Esophagus muscularis mucosa (tissue), 4 donors: ENCODE measurements around the gene PCDHGC3. TPM values are rescaled to one million over a fixed set of nuclear protein-coding genes. Genes with fewer than 3 reads are reported as not detected.

Experiments
- DNase-seq: peaks from one replicate; pipeline ENCODE4 v3.0.0-alpha.2; 2017; ENCODE audit errors: extremely low spot score
- H3K27ac ChIP-seq, 4 donors: fragments of 200-600 bp; sonication (generic); replicated peaks in 1 of 4; 1 replicate in 3 of 4; 2 replicates in 1 of 4; pipeline ENCODE4 v1.5.1; 2016 to 2019; ENCODE audit warnings: mild to moderate bottlenecking in 1 of 4
- H3K27me3 ChIP-seq, 4 donors: fragments of 200-600 bp; sonication (generic); one replicate each; pipeline versions ENCODE4 v1.5.1 to v1.6.0; 2016 to 2019
- H3K36me3 ChIP-seq, 4 donors: fragments of 200-600 bp; sonication (generic); one replicate each; pipeline ENCODE4 v1.5.1; 2016 to 2019
- H3K4me1 ChIP-seq, 4 donors: fragments of 200-600 bp; sonication (generic); one replicate each; pipeline ENCODE4 v1.5.1; 2016 to 2019
- H3K4me3 ChIP-seq, 4 donors: fragments of 200-600 bp; sonication (generic); 1 replicate in 2 of 4; 2 replicates in 2 of 4; pipeline ENCODE4 v1.5.1; 2016 to 2019; ENCODE audit warnings: mild to moderate bottlenecking in 4 of 4, moderate library complexity in 1 of 4
- H3K9me3 ChIP-seq, 4 donors: fragments of 200-600 bp; sonication (generic); 1 replicate in 3 of 4; 2 replicates in 1 of 4; pipeline ENCODE4 v1.5.1; 2016 to 2019
- CTCF ChIP-seq, 3 experiments: fragments of 200-600 bp in 2 of 3; fragments of 450-650 bp in 1 of 3; sonication (generic) in 2 of 3; IDR thresholded peaks; one replicate each; pipeline ENCODE4 v1.5.1; 2017 to 2019; ENCODE audit warnings: antibody characterized with exemption in 3 of 3, mild to moderate bottlenecking in 2 of 3, moderate library complexity in 1 of 3
- EP300 ChIP-seq: sonication (generic); formaldehyde crosslinking; IDR thresholded peaks from one replicate; pipeline ENCODE4 v1.6.1; 2017; ENCODE audit warnings: antibody characterized with exemption
- POLR2A ChIP-seq: fragments of 450-650 bp; IDR thresholded peaks from one replicate; pipeline ENCODE4 v1.6.1; 2017; ENCODE audit warnings: antibody characterized with exemption, moderate library complexity, mild to moderate bottlenecking, low read depth
- POLR2AphosphoS5 ChIP-seq, 2 donors: sonication (generic); formaldehyde crosslinking; IDR thresholded peaks; one replicate each; pipeline ENCODE4 v1.6.1; 2017; ENCODE audit warnings: antibody characterized with exemption in 2 of 2
- WGBS: methylation state at CpG from one replicate; pipeline ENCODE4 v1.1.5; 2018; 5-methylcytosine and 5-hydroxymethylcytosine counted together
- intact Hi-C: fragments of 100-400 bp; cut with DNase I; formaldehyde crosslinking; loops from one replicate; pipeline ENCODE4 v1.15.1; 2023
- total RNA-seq, 4 donors: library from RNA; depleted of rRNA; stranded (reverse); fragments of >200 nt; gene quantifications; one replicate each; pipeline versions ENCODE4 v1.1.0 to v1.2.1, GENCODE V29; 2016

Gene PCDHGC3
- total RNA-seq, 4 donors from 2014 or later = 56.5 to 81.1 (median 65.5) TPM

- Histone ChIP-seq H3K27ac (no peak overlapping the region), H3K4me3 (peak overlapping the region; percentile 64 to 75 (median 68)), H3K27me3 (no peaks in the 10 kb centered on the region), H3K4me1 (peaks cover 41 to 76% (median 72%) of the 10 kb centered on the region in 4 donors), H3K36me3 (peaks cover 0 to 6% (median 0%) of the 10 kb centered on the region in 4 donors), H3K9me3 (no peaks in the 10 kb centered on the region)
- no peak for DNase-seq
- 45% methylated on average over 18 of the region's 20 CpGs for WGBS
- TF ChIP-seq POLR2A (no peak), POLR2AphosphoS5 (IDR thresholded peaks at IDR 0.05) (no peak), EP300 (no peak), CTCF (IDR thresholded peaks at IDR 0.05) (no peak)
- intact Hi-C loops = loop anchor here (5.0 kb wide), 1 partner anchor 79 kb away; no protein-coding TSS in a partner anchor
These were observed 2.7 kb downstream of the PCDHGC3 start for GRCh38 chr5:141478321-141478945.

- DNase-seq = no peak
- Histone ChIP-seq H3K4me1 (peaks cover 54 to 90% (median 85%) of the 10 kb centered on the region in 4 donors), H3K36me3 (peaks cover 0 to 6% (median 0%) of the 10 kb centered on the region in 4 donors), H3K9me3 (no peaks in the 10 kb centered on the region), H3K27ac (no peak overlapping the region), H3K4me3 (peak overlapping the region; percentile 0 to 69 (median 52)), H3K27me3 (no peaks in the 10 kb centered on the region)
- no peak for TF ChIP-seq EP300
- no peak for TF ChIP-seq CTCF (IDR thresholded peaks at IDR 0.05)
- no peak for TF ChIP-seq POLR2AphosphoS5 (IDR thresholded peaks at IDR 0.05)
- TF ChIP-seq POLR2A = no peak
- intact Hi-C loops = loop anchor here (5.0 kb wide), 1 partner anchor 78 kb away; no protein-coding TSS in a partner anchor
These were observed 4.0 kb downstream of the PCDHGC3 start for GRCh38 chr5:141479776-141480175.

- Histone ChIP-seq H3K36me3 (peaks cover 0 to 19% (median 15%) of the 10 kb centered on the region in 4 donors), H3K27ac (no peak overlapping the region), H3K27me3 (no peaks in the 10 kb centered on the region), H3K4me3 (peak overlapping the region in 2 of 4 donors; percentile 53 to 57), H3K9me3 (no peaks in the 10 kb centered on the region), H3K4me1 (peaks cover 35 to 88% (median 81%) of the 10 kb centered on the region in 4 donors)
- DNase-seq = no peak
- WGBS = 41% methylated on average over 3 of the region's 3 CpGs
- intact Hi-C loops = no loop called here
- no peak for TF ChIP-seq CTCF (IDR thresholded peaks at IDR 0.05)
- no peak for TF ChIP-seq POLR2A
- no peak for TF ChIP-seq POLR2AphosphoS5 (IDR thresholded peaks at IDR 0.05)
- TF ChIP-seq EP300 = no peak
These were observed 8.1 kb downstream of the PCDHGC3 start for GRCh38 chr5:141483902-141484301.

GRCh38 chr5:141484310-141484640 lies 8.5 kb downstream of the PCDHGC3 start:
- no peak for DNase-seq
- peak overlapping the region; percentile 47 to 57 (median 52) for H3K4me3 ChIP-seq
- peaks cover 34 to 87% (median 82%) of the 10 kb centered on the region in 4 donors for H3K4me1 ChIP-seq
- WGBS = 19% methylated on average over 4 of the region's 4 CpGs
- peaks cover 0 to 19% (median 16%) of the 10 kb centered on the region in 4 donors for H3K36me3 ChIP-seq
- intact Hi-C loops = no loop called here
- H3K9me3 ChIP-seq = no peaks in the 10 kb centered on the region
- H3K27me3 ChIP-seq = no peaks in the 10 kb centered on the region
- H3K27ac ChIP-seq = no peak overlapping the region
- TF ChIP-seq EP300 (no peak), CTCF (IDR thresholded peaks at IDR 0.05) (no peak)
